Stomach (tissue), 9 donors: Measurements from ENCODE around the gene IMPG1. TPM values are rescaled to one million over a fixed set of nuclear protein-coding genes. Genes with fewer than 3 reads are reported as not detected.

Experiments used
- DNase-seq, 2 donors: peaks; one replicate each; pipeline versions ENCODE4 v3.0.0 to v3.0.0-alpha.2; 2013 to 2019
- H3K27ac ChIP-seq, 5 donors: fragments of 200-600 bp in 4 of 5; sonication (generic) in 4 of 5; one replicate each; pipeline ENCODE4 v1.5.1; 2013 to 2019; ENCODE audit warnings: mild to moderate bottlenecking in 1 of 5, moderate library complexity in 1 of 5
- H3K27me3 ChIP-seq, 3 donors: fragments of 200-600 bp; sonication (generic); one replicate each; pipeline ENCODE4 v1.5.1; 2017 to 2019; ENCODE audit warnings: mixed run types in 1 of 3
- H3K36me3 ChIP-seq, 4 donors: fragments of 200-600 bp; sonication (generic); 1 replicate in 3 of 4; 2 replicates in 1 of 4; pipeline ENCODE4 v1.5.1; 2016 to 2019
- H3K4me1 ChIP-seq, 4 donors: fragments of 200-600 bp; sonication (generic); one replicate each; pipeline ENCODE4 v1.5.1; 2016 to 2019
- H3K4me3 ChIP-seq, 4 donors: fragments of 200-600 bp; sonication (generic) in 3 of 4; one replicate each; pipeline ENCODE4 v1.5.1; 2016 to 2019; ENCODE audit warnings: mild to moderate bottlenecking in 1 of 4
- H3K9me3 ChIP-seq, 4 donors: fragments of 200-600 bp; sonication (generic); one replicate each; pipeline ENCODE4 v1.5.1; 2016 to 2019
- CTCF ChIP-seq, 7 experiments: fragments of 450-650 bp in 4 of 7; fragments of 200-600 bp in 3 of 7; sonication (generic) in 3 of 7; IDR thresholded peaks; one replicate each; pipeline ENCODE4 v1.5.1; 2016 to 2019; ENCODE audit warnings: antibody characterized with exemption in 7 of 7, control low read depth in 2 of 7, mild to moderate bottlenecking in 1 of 7
- EP300 ChIP-seq: sonication (generic); formaldehyde crosslinking; IDR thresholded peaks from one replicate; pipeline ENCODE4 v1.6.1; 2017; ENCODE audit warnings: antibody characterized with exemption
- POLR2A ChIP-seq, 4 donors: fragments of 450-650 bp; IDR thresholded peaks; one replicate each; pipeline ENCODE4 v1.6.1; 2016; ENCODE audit warnings: antibody characterized with exemption in 4 of 4, control low read depth in 2 of 4, mild to moderate bottlenecking in 1 of 4, moderate library complexity in 1 of 4
- POLR2AphosphoS5 ChIP-seq, 3 donors: sonication (generic); formaldehyde crosslinking; IDR thresholded peaks; one replicate each; pipeline ENCODE4 v1.6.1; 2016; ENCODE audit warnings: antibody characterized with exemption in 3 of 3
- WGBS, 5 donors: extraction: QIAGEN DNeasy Blood & Tissue Kit in 3 of 5; methylation state at CpG; one replicate each; pipeline versions ENCODE4 v1.1.5 to v1.1.7; 2013 to 2018; 5-methylcytosine and 5-hydroxymethylcytosine counted together
- intact Hi-C: fragments of 100-400 bp; cut with DNase I; formaldehyde crosslinking; loops from one replicate; pipeline ENCODE4 v1.15.1; 2023; ENCODE audit warnings: low total_unique reads
- polyA plus RNA-seq, 3 donors: library from polyadenylated mRNA; stranded (reverse); fragments of 200-250 nt; gene quantifications; one replicate each; pipeline ENCODE4 v1.2.3, GENCODE V29; 2013
- total RNA-seq, 5 donors: library from RNA; depleted of rRNA; stranded (reverse); fragments of >200 nt; gene quantifications; one replicate each; pipeline versions ENCODE4 v1.1.0 to v1.2.3, GENCODE V29; 2014 to 2016
- donor health status: healthy with polysubstance abuse.
- donor health status: Bipolar disorder and iron deficiency.
- donor health status: healthy.

Gene IMPG1
- total and polyA plus RNA-seq, 8 donors = not detected

GRCh38 chr6:76052314-76052713 is 20.1 kb downstream of the IMPG1 start:
- 70 to 74% (median 70%) methylated on average over 3 of the region's 3 CpGs for WGBS, 5 donors
- no peak for TF ChIP-seq POLR2A (IDR thresholded peaks at IDR 0.05)
- no peak for TF ChIP-seq POLR2AphosphoS5 (IDR thresholded peaks at IDR 0.05)
- no peak for TF ChIP-seq CTCF (IDR thresholded peaks at IDR 0.05)
- no peak for TF ChIP-seq EP300
- intact Hi-C loops = no loop called here
- H3K4me3 ChIP-seq = no peak overlapping the region
- no peak for DNase-seq
- no peaks in the 10 kb centered on the region for H3K27me3 ChIP-seq
- H3K36me3 ChIP-seq = no peaks in the 10 kb centered on the region
- no peaks in the 10 kb centered on the region for H3K4me1 ChIP-seq
- no peaks in the 10 kb centered on the region for H3K9me3 ChIP-seq
- no peak overlapping the region for H3K27ac ChIP-seq

DNA sequence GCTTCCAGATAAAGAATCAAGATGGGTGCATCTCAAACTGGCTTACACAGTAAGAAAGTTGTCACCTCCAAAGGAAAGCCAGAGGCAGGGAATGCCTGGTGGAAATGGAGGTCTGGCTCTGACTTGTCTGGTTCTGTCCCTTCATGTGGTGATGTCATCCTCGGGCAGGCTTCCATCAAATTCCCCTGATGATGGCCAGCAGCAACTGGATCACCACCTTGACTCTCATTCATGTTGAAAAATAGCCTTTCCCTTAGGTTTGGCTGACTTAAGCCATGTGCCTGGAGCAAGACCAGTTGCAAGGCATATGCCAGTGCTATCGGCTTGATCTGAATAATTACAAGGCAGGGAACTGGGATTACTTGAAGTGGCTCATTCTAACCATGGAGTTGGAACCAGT is 28.8 kb downstream of the IMPG1 start:
- DNase-seq = no peak
- no peaks in the 10 kb centered on the region for H3K36me3 ChIP-seq
- H3K27me3 ChIP-seq = no peaks in the 10 kb centered on the region
- 62 to 84% (median 75%) methylated on average over 2 of the region's 2 CpGs for WGBS, 5 donors
- no peak for TF ChIP-seq POLR2A (IDR thresholded peaks at IDR 0.05)
- TF ChIP-seq CTCF (IDR thresholded peaks at IDR 0.05) = no peak
- TF ChIP-seq EP300 = no peak
- TF ChIP-seq POLR2AphosphoS5 (IDR thresholded peaks at IDR 0.05) = no peak
- H3K9me3 ChIP-seq = no peaks in the 10 kb centered on the region
- H3K4me3 ChIP-seq = no peak overlapping the region
- intact Hi-C loops = no loop called here
- no peak overlapping the region for H3K27ac ChIP-seq
- no peaks in the 10 kb centered on the region for H3K4me1 ChIP-seq

- DNase-seq = no peak
- no peaks in the 10 kb centered on the region for H3K36me3 ChIP-seq
- H3K4me3 ChIP-seq = no peak overlapping the region
- no peak overlapping the region for H3K27ac ChIP-seq
- H3K27me3 ChIP-seq = no peaks in the 10 kb centered on the region
- H3K9me3 ChIP-seq = peaks cover 0 to 2% (median 0%) of the 10 kb centered on the region in 4 donors
- intact Hi-C loops = no loop called here
- no peaks in the 10 kb centered on the region for H3K4me1 ChIP-seq
- 17 to 35% (median 21%) methylated on average over 1 of the region's 1 CpG for WGBS, 5 donors
- TF ChIP-seq CTCF (IDR thresholded peaks at IDR 0.05) = no peak
- TF ChIP-seq POLR2AphosphoS5 (IDR thresholded peaks at IDR 0.05) = no peak
- TF ChIP-seq POLR2A (IDR thresholded peaks at IDR 0.05) = no peak
- TF ChIP-seq EP300 = no peak
Measured at GRCh38 chr6:76035713-76036112, 36.7 kb downstream of the IMPG1 start.

DNA sequence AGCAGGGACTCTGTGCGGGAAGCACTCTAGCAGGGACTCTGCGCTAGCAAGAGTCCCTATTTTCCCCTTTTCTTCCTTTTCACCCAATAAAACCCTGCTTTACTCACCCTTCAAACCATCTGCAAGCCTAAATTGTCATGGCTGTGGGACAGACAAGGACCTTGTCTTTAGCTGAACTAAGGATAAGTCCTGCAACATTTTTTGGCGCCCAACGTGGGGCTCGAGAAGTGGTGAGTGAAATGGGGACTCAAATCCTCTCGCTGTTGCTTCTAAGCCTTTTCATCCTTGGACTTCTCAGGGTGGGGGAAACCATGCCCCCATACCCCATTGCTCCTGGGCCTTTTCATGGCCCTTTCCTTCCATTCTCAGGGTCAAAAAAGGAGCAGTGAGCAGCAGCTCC is 46.4 kb downstream of the IMPG1 start:
- H3K27ac ChIP-seq = no peak overlapping the region
- no peak overlapping the region for H3K4me3 ChIP-seq
- TF ChIP-seq EP300 (no peak), POLR2A (IDR thresholded peaks at IDR 0.05) (no peak), POLR2AphosphoS5 (IDR thresholded peaks at IDR 0.05) (no peak), CTCF (IDR thresholded peaks at IDR 0.05) (no peak)
- DNase-seq = no peak
- intact Hi-C loops = no loop called here
- 88 to 94% (median 92%) methylated on average over 6 of the region's 6 CpGs for WGBS, 5 donors
- H3K27me3 ChIP-seq = no peaks in the 10 kb centered on the region
- H3K36me3 ChIP-seq = no peaks in the 10 kb centered on the region
- H3K9me3 ChIP-seq = peaks cover 13 to 61% (median 48%) of the 10 kb centered on the region in 4 donors
- H3K4me1 ChIP-seq = no peaks in the 10 kb centered on the region
